ENCODE measurements around the gene ATG2B.
A peak's percentile ranks its signal among the peaks of the same experiment; 100 is the strongest.

The ATG2B gene

DNA sequence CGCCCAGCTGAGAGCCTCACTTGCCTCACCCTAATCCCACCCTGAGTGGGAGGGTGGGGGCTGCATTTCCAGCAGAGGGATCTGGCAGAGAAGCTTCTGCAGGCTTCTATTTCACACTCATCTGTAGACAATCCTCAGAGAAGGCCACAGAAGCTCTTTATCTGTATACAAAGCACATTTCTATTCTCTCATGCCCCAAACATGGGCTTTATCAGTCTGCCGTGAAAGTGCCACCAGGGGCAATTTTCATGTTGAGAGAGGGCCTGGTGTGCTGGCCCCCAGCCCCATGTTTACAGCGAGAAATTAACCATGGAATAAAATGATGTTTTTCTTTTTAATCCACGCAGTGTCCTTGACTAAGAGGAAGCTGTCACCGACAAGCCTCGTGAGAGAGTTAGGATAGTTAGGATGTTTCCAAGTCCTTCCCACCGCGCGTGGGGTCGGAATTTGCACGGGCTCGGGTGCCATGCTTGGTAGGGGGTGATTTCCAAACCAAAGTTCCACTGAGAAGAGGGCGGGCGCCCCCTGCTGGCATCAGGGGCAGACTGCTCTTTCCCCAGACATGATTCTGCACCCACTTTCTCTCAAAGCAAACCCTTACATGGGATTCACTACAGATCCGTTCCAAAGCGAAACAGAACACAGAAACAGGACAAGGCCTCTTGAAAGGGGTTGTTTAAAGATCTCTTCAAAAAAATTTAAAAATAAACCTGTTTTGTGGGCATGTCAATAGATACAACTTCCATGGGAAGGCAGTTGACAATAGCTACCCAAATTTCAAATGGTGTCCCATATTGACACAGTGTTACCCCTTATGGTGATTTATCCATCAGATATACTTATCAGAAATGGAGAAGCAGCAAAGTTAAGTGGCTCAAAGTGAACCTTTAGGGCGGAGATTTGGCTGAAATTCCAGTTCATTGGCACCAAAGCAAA, 87.7 kb downstream of the ATG2B start:
- DNase-seq (ENCODE audit: low read depth) = peak; percentile 85
- H3K4me3 ChIP-seq (ENCODE audit: low read depth, low read length) = no peak overlapping the region
- peak; percentile 99 for TF ChIP-seq CTCF (conservative IDR thresholded peaks at IDR 0.05; ENCODE audit: low read depth, low read length)

DNA sequence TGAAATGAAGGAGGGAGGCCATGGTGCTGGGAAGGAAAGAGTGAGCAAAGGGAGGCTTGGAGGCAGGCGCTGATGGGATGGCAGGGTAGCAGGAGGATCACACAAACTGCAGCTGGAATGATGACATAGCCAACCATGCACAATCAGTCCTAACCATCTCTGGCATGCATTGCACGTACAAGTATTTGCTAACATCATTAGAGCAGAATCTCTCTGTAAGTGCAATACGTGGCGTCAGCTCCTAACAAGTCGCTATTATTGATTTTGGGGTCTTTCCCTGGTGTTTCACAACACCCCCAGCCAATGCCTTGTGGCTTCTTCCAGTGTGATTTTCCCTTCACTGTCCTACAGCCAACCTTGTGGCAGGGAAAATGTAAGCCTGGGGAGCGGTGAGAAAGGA, 88.6 kb downstream of the ATG2B start:
- H3K4me3 ChIP-seq (ENCODE audit: low read depth, low read length) = no peak overlapping the region
- TF ChIP-seq CTCF (conservative IDR thresholded peaks at IDR 0.05; ENCODE audit: low read depth, low read length) = no peak
- peak; percentile 74 for DNase-seq (ENCODE audit: low read depth)

DNA sequence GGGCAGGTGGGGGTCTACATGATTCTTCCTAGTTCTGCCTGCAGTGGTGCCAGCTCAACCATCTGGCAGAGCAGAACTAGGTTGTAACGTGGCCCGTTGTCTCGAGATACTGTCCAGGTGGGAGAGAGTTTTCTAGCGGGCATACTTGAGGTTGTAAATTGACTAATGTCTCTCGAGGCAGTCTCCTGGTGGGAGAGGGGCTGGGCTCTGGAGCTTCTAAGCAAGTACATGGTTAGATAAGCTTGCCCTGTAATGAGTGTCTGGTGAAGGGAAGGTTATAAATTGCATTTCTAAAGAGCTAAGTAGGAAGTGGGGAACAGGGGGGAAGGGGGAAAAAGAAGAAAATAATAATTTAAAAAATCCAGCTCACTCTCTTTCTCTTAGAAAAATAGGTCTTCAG, 89.0 kb downstream of the ATG2B start:
- TF ChIP-seq CTCF (conservative IDR thresholded peaks at IDR 0.05; ENCODE audit: low read depth, low read length) = no peak
- H3K4me3 ChIP-seq (ENCODE audit: low read depth, low read length) = no peak overlapping the region
- no peak for DNase-seq (ENCODE audit: low read depth)

DNA sequence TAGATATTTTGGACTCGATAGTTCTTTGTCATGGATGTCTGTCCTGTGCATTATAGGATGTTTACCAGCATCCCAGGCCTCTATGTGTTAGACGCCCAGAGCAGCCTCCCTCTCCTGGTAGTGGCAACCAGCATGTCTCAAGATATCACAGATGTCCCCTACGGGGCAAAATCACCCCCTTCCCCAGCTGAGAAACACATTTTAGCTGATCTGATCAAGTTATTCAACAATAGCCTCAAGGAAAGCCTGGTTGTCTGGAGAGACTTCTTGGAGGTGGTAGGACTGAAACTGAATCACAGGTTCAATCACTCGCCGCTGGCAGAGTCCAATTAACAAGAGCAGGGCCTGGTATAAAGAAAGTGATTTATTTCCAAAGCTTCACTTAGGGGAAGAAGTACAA, 89.5 kb downstream of the ATG2B start:
- H3K4me3 ChIP-seq (ENCODE audit: low read depth, low read length) = no peak overlapping the region
- TF ChIP-seq CTCF (conservative IDR thresholded peaks at IDR 0.05; ENCODE audit: low read depth, low read length) = no peak

DNA sequence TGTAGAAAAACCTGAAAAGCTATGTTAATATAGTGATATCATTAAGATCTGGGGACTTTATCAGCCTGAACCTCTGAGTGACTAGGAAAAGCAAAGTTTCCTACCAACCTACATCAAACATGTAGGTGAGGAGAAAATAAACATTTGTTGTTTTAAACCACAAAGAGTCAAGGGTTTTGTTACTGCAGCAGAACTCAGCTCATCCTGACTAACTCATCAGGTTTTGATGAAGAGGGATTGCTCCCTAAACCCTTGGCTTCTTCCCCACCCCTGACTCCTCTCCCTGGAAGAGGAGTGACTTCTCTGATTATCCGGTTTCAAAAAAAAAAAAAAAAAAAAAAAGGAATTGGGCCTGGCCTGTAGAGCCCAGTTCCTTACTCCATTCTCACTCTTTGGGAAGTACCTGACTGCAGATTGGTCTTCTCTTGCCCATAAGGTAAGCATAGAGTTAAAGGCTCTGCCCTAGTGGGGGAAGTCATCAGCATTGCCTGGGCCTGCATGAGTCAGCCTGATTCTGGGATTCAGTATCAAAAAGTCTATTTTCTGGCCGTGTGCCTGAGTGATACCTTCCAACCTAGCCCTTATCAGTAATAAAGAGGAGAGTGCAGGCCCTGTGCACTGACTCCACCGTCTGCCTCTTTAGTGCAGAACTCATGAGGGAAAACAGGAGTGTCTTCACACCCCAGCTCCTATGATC, 90.2 kb downstream of the ATG2B start:
- no peak for DNase-seq (ENCODE audit: low read depth)
- H3K4me3 ChIP-seq (ENCODE audit: low read depth, low read length) = no peak overlapping the region
- TF ChIP-seq CTCF (conservative IDR thresholded peaks at IDR 0.05; ENCODE audit: low read depth, low read length) = no peak

More for the DNA sequence above, 89.5 kb downstream of the ATG2B start:
- no peak for DNase-seq (ENCODE audit: low read depth)

DNA sequence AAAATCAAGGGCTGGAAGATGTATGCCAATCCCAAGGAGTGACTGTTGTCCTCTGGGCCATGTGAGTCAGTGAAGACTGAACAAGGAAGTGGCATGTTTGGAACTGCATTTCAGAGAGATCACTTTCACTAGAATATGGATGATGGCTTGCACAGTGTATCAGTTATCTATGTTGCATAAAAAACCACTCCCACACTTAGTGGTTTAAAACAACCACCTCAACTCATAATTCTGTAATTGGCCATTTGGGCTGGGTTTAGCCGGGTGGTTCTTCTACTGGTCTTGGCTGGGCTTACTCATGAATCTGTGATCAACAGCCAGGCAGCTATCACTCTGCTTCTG, 91.7 kb downstream of the ATG2B start:
- H3K4me3 ChIP-seq (ENCODE audit: low read depth, low read length) = no peak overlapping the region
- no peak for TF ChIP-seq CTCF (conservative IDR thresholded peaks at IDR 0.05; ENCODE audit: low read depth, low read length)
- no peak for DNase-seq (ENCODE audit: low read depth)
